HG02840 (cell line): ENCODE results near the gene TOX2.

Experiments used
- ATAC-seq: cut with Tn5 transposase; IDR thresholded peaks from one replicate; pipeline ENCODE4 v1.9.1; 2021; ENCODE audit warnings: mild to moderate bottlenecking, moderate library complexity, moderate number of reproducible peaks; ENCODE audit not compliant: unreplicated experiment, low FRiP score

The TOX2 gene

GRCh38 chr20:43992885-43993284 is 78.2 kb downstream of the TOX2 start:
- ATAC-seq, result no peak

- no peak for ATAC-seq
Measured at GRCh38 chr20:43993560-43993959, 78.9 kb downstream of the TOX2 start.

GRCh38 chr20:43994486-43995100 is 79.9 kb downstream of the TOX2 start:
- ATAC-seq, result no peak

GRCh38 chr20:43995645-43996044 is 81.0 kb downstream of the TOX2 start:
- no peak for ATAC-seq

DNA sequence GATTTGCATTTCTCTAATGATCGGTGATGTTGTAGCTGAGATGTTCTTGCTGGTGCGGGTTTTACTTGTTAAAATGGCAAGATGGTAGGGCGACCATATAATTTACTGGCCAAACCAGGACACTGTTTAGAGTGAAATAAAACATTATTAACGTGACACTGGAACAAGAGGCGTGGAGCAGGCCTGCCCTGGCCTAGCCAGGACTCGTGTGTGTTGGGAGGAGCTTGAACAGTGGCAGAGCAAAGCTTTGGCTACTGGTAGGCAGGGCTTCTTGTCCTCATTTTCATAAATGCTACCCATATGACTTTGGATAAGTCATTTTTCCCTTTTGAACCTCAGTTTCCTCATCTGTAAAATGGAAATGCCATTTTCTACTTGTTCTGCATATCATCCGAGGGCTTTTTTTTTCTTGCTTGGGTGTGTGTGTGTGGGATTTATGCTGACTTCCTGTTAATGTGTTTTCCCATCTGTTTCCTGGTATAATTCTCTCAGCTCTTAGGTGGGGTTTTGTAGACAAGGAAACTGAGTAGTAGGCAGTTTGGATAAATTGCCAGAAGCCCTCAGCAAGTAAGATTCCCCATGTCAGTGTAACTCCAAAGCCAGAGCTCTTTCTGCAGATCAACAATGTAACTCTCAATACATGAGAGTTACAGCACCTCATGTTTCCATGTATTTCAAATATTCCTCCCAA is 81.7 kb downstream of the TOX2 start:
- no peak for ATAC-seq

DNA sequence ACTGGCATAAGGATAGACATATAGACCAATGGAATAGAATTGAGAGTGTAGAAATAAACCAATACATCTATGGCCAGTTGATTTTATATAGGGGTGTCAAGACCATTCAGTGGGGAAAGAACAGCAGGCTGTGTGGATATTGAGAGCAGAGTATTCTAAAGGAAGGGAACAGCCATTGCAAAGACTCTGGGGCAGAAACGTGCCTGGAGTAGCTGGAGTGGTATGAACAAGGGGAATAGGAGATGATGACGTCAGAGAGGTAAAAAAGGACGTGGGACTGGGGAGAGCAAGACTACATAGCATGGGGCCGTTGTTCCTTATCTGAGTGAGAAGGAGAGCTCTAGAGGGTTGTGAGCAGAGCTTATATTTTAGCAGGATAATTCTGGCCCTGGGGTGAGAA is 85.2 kb downstream of the TOX2 start:
- no peak for ATAC-seq

DNA sequence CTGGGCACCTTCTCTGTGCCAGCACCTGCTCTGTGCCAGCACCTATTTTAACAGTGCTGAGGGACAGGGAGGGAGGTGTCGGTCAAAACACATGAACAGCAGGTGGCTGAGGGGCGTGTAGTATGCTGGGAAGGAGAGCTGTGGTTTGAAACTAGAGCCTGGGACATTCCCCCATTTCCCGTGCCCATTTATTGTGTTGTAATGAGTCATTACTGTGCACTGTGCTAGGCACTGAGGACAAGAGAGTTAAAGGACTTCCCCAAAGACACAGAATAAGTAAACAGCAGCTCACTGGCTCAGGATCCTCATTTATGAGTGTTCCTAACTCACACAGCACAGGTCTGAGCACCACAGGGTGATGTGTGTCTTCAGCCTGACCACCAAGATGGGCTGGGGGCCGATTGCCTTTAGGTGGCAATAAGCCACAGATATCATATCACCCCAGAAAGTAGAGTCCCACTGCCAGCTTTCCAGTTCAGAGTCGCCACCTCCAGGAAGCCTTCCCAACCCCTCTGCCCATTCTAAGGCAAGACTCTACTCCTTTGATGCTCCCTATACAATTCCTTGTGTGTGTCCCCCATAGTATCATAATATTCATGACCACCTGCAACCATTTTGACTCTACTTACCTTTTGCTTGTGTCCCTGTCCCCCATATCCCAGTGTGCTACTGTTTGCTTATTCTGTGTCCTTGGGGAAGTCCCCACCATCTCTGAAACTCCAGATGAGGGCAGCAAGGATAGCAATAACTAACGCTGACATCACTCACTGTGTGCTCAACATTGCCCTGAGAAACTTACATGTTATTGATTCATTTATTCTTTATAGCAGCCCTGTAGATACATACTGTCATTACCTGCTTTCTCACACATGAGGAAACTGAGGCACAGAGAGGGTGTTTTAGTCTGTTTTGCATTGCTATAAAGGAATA is 87.3 kb downstream of the TOX2 start:
- no peak for ATAC-seq

DNA sequence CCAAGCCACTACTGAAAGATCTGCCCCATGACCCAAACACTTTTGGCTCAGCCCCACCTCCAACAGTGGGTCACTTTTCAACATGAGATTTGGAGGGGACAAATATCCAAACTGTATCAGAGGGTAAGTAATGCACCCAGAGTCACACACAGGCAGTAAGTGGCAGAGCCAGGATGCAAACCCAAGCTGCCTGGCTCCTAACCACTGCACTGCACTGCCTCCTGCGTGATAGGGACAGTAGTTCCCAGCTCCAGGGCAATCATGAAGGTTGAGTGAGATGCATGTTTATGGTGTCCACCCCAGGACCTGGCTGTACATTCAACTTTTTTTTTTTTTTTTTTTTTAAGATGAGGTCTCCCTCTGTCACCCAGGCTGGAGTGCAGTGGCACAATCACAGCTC is 88.2 kb downstream of the TOX2 start:
- no peak for ATAC-seq

DNA sequence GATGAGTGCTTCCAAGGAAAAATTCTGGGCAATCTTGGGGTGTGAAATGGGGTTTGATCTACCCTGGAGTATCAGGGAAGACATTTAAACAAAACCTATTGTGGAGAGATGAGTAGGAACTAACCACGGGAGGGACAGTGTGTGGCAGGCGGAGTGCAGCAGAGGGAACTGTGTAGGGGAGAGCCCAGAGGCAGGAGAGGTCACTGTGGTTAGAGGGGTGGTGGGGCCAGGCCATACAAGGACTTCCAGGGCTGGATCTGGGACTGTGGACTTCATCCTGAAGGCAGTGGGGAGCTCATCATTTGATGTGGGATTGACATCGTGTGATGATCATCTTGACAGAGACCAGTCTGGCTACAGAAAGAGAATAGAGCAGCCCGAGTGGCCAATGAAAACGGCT is 89.0 kb downstream of the TOX2 start:
- no peak for ATAC-seq

DNA sequence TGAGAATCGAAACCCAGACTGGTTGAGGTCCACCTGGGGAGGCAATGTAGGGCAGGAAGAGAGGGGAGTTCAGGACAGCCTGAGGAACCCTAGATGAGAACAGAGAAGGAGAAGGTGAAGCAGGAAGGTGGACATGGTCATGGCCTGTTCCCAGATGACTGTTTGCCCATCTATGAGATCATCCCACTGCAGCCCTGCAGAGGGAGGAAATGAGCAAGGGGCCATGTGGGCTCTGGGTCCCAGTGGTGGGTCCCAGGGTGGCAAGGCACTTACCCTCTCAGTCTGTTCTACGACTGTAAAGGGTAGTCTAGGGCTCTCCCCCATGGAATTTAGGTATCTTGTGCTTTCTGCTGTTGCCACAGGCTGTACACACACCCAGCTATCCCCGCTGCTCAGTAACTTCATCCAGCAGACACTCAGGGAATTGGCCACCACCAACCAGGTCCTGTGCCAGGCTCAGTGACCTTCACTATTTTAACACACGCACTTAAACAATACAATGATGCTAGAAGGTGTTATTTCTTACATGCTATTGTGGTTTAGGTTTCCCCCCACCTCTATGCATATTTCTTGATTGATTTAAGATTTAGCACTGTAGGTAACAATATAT is 89.8 kb downstream of the TOX2 start:
- no peak for ATAC-seq

DNA sequence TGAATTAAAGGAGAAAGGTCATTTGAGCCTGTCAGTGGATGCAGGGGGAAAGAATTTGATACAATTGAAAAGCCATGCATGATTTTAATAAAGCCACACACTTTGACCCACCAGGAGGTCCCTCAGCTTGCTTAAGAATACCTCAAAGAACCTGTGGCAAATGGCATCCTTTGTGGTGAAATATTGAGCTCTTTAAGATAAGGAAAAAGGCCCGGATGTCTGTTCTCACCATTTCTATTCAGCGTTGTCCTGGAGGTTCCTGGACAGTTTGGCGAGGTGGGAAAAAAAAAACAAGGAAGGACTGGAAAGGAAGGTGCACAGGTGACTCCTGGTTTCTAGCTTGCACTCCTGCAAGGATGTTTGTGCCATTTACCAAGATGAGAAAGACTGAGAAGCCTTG is 91.0 kb downstream of the TOX2 start:
- no peak for ATAC-seq

GRCh38 chr20:44006126-44006525 is 91.5 kb downstream of the TOX2 start:
- ATAC-seq, result no peak

DNA sequence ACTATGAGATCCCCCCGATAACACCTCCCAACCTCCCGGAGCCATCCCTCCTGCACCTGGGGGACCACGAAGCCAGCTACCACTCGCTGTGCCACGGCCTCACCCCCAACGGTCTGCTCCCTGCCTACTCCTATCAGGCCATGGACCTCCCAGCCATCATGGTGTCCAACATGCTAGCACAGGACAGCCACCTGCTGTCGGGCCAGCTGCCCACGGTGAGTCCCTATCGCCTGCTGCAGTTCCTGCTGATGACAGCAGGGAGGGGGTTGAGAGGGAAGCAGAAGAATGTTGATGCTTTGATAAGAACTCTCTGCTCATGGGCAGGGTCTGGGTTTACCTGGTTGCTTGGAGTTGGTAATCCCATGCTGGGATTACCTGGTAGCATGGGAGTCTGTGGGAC is 91.9 kb downstream of the TOX2 start:
- no peak for ATAC-seq

DNA sequence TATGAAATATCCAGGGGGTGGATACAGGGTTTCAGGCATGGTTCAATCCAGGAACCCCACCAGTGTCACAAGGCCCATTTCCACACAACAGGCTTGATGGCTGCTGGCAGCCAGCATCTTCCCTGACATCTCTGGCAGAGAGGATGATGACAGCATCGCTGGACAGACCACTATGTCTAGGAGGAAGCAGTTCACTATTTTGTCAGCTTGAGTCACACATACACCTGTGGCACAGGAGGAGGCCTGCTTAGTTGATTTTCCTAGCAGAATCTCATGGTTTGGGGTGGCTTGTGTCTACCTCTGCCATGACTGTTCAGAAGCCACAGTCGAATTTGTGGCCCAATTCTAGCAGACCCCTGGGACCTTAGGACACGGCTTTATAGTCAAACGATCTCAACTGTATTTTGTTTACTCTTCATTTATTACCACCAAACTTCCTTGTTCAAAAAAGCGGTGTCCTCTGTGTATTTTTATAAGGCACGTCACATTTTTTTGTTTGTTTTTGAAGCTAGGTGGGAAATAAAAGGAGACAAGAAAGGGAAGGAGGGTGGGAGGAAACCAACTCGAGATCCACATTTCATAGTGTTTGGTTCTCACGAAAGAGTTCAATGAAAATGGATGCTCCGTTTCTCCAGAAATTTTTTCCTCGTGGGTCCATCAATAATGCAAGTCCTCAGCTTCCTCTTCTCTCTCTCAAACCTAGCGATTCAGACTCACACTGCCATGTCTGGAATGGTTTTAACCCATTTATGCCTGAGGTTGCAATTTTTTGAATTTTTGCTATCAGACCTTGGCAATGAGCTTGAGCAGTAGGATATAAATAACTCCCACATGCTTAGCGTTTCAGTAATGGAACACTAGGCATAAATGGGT is 94.4 kb downstream of the TOX2 start:
- ATAC-seq, result no peak

GRCh38 chr20:44009679-44009992 is 95.0 kb downstream of the TOX2 start:
- ATAC-seq, result no peak

- ATAC-seq, result no peak
Measured at GRCh38 chr20:44010162-44010704, 95.6 kb downstream of the TOX2 start.

DNA sequence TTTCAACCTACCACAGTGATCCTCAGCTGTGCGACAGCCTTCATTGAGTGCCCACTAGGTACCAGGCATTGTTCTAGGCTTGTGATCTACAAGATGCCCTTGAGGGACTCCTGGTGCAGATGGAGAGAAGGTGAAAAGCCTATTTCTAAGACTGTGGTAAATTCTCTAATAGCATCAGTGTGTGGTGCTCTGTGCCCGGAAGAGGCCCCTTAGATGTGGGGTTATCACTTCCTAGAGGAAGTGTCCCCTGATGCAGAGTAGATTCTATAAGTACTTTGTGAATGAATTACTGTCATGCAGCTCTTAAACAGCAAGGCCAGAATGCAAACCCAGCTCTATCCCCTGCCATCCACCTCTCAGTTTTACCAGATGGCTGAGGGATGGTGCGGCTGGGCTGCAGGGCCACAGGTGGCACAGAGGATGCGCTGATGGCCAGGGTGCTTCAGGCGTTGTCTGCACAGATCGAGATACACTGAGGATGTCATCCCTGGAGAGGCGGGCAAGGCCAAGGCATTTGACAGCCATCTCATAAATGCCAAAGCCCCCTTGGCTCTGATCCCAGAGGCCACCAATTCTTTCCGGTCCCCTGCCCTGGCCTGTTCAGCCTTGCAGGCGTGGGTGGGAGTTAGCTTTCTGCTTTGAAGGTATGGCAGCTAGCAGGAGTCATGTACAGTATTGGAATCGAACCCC is 96.7 kb downstream of the TOX2 start:
- no peak for ATAC-seq

GRCh38 chr20:44012466-44013226 is 98.0 kb downstream of the TOX2 start:
- no peak for ATAC-seq
